GM19328 (cell line): ENCODE data around the gene PGLYRP2.
"Not testable (repeated sequence)": the region's sequence is repeated elsewhere in the genome, so short reads cannot be mapped to it uniquely, and the experiment has no call there.

Experiments
- ATAC-seq: cut with Tn5 transposase; IDR thresholded peaks from one replicate; pipeline ENCODE4 v1.9.1; 2021; ENCODE audit warnings: mild to moderate bottlenecking, moderate library complexity; ENCODE audit not compliant: unreplicated experiment

PGLYRP2 gene

DNA sequence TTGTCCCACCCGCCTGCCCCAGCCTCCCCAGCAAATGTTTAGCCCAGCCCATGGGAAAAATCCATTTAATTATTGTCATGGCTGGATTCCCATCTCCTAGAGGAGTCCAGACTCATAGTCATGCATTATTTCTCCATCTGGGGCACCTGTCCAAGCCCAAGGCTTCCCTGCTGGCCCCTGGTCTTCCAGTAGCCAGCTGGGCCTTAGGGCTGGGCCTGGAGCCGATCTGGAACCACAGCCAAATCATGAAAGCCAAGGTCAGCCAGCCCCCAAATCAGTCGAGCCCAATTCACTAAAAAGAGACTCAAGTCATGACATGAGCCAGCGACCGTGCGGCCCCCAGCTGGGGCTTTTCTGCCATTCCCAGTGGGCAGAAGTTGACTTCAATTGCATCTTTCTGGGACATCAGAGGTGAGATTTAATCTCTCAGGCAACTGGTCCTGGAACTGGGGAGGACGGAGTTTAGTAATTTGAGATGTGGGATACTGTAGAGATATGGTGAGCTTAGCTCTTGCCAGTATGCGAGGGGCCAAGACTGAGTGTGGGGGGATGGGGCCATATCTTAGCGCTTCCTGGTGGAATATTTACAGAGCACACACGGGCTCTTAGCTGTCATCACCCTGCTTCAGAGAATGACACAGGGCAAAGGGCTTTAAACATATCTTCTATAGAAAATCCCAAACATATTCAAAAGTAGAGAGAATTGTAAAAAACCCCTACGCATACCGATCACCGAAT lies 9.4 kb upstream of the PGLYRP2 start:
- ATAC-seq: no peak

DNA sequence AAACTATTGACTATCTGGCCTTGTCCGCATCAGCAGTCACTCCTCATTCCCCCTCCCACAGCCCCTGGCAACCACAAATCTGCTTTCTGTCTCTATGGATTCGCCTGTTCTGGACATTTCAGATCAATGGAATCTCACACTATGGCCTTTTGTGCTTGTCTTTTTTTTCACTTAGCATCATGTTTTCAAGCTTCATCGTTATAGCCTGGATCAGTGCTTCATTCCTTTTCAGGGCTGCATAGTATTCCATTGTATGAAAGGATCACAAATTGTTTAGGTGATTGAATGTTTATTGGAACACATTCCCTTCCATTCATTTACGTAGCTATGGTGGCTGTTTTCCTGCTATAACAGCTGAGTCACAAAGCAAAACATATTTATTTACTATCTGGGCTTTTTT lies 7.7 kb upstream of the PGLYRP2 start:
- no peak for ATAC-seq

DNA sequence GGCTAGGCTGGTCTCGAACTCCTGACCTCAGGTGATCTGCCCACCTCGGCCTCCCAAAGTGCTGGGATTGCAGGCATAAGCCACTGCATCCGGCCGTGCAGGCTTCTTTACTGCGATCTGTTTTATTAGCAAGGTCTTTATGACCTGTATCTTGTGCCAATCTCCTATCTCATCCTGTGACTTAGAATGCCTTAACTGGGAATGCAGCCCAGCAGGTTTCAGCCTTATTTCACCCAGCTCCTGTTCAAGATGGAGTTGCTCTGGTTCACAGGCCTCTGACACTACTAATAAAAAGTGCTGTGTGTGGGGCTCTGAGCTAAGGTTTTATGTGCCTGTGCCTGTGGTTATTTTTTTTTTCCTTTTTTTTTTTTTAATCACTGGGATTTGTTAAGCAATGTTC lies 6.5 kb upstream of the PGLYRP2 start:
- ATAC-seq: not testable (repeated sequence)

DNA sequence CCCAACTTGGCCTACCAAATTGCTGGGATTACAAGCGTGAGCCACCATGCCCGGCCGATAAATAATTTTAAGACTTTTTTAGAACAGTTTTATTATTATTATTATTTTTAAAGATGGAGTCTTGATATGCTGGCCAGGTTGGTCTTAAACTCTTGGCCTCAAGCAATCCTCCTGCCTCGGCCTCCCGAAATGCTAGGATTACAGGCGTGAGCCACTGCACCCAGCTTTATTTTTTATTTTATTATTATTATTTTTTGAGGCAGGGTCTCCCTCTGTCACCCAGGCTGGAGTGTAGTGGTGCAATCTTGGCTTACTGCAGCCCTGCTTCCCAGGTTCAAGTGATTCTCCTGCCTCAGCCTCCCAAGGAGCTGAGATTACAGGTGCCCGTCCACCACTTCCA lies 1.7 kb upstream of the PGLYRP2 start:
- not testable (repeated sequence) for ATAC-seq

DNA sequence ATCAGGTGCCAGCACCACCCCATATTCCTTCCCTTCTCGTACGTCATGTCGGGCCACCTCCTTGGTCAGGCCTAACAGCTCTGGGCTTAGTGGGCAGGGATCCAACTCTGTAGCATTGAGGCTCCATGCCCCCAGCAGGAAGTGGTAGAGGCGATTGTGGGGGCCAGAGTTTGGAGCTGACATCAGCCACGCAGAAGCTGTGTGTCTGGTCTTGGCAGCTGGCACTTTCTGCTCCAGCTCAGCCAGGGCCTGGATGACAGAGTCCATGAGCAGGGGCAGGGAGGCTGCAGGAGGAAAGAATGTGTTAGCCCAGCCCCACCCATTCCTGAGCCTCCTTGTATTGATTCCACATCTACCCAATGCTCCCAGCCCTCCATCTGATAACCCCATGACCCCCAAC lies 3.0 kb downstream of the PGLYRP2 start:
- no peak for ATAC-seq

DNA sequence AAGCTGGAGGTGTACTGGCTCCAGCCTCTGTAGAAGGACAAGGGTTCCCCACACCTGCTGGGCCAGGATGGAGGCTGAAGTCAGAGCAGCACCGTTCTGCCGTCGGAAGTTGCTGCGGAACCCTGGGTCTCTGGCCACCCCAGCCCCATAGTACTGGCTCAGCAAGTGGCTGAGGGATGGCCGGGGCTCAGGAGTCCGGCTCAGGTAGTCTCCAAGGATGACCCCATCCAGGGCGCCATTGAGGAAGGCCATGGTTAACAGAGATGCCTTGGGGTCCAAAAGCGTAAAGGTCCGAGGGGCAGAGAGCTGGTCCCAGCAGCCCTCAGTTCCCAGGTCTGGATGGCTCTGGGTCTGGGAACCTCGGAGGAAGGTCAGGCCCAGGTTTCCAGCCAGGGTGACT lies 3.7 kb downstream of the PGLYRP2 start:
- ATAC-seq: no peak

DNA sequence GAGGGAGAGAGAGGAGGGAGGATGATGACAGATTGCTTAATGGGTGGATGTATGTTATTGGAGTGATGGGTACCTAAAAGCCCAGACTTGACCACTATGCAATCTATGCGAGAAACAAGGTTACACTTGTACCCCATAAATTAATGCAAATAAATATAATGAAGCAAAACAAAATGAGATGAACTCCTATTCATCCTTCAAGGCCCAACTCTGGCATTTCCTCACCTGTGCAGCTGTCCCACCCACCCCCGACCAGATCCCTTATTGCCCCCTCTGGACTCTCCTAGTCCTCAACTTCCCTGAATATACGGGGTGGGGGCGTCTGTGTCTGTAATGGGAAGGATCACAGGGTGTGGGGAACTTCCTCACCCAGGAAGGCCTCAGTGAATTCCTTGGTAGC lies 4.1 kb downstream of the PGLYRP2 start:
- no peak for ATAC-seq

DNA sequence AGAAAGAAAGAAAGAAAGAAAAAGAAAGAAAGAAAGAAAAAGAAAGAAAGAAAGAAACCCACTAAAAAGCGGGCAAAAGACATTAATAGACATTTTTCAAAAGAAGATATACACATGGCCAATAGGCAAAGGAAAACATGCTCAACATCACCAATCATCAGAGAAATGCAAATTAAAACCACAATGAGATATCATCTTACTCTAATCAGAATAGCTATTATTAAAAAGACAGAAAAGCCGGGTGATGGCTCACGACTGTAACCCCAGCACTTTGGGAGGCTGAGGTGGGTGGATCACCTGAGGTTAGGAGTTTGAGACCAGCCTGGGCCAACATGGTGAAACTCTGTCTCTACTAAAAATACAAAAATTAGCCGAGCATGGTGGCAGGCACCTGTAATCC lies 5.5 kb downstream of the PGLYRP2 start:
- not testable (repeated sequence) for ATAC-seq

DNA sequence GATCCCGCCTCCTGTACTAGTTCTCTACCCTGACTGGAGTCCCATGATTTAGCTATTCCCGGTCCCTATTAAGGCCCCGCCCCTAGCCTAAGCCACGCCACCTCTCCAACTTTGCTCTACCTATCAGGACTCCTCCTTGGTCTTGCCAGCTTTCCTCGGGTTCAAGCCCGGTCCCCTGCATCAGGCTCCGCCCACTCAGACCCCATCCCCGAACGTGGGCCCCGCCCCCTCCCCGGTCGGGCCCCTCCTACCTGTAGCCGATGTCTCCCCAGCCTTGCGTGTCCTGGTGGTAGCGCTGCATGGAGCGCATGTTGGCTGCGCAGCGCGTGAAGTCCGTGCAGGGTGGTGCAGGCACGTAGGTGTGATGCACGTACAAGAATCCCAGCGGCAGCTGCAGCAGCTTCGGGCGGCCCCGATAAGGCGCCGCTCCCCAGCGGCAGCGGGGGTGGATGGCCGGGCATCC lies 7.6 kb downstream of the PGLYRP2 start:
- no peak for ATAC-seq

DNA sequence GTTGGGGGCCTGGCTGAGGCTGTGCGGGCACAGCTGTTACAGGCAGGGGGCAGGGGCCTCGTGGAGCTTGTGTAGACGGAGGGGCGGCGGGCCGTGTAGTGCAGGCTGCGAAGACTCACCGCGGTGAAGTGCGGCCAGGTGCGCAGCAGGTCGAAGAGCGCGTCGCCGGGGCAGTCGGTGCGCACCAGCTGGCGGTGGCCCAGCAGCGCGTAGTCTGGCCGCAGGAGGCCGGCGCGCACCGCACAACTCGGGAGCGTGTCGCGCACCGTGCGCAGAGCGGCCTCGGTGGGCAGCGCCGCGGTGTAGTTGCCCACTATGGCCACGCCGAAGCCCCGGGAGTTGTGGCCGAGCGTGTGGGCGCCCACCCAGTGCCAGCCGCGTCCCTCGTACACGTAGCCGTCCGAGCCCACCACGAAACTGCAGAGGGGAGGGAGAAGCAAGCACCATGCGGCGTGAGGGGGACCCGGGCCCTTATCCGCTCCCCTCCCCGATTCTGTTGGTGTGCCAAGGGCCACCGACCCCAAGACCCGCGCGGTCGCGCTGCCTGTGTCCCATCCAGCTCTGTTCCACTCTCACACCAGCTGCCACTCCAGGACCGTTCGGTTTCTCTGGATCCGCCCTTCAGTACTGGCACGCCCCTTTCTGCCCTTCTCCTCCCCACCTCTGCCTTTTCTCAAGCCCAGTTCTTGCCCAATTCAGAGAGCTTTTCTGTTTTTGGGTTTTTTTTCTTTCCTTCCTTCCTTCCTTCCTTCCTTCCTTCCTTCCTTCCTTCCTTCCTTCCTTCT lies 9.6 kb downstream of the PGLYRP2 start:
- ATAC-seq: no peak

DNA sequence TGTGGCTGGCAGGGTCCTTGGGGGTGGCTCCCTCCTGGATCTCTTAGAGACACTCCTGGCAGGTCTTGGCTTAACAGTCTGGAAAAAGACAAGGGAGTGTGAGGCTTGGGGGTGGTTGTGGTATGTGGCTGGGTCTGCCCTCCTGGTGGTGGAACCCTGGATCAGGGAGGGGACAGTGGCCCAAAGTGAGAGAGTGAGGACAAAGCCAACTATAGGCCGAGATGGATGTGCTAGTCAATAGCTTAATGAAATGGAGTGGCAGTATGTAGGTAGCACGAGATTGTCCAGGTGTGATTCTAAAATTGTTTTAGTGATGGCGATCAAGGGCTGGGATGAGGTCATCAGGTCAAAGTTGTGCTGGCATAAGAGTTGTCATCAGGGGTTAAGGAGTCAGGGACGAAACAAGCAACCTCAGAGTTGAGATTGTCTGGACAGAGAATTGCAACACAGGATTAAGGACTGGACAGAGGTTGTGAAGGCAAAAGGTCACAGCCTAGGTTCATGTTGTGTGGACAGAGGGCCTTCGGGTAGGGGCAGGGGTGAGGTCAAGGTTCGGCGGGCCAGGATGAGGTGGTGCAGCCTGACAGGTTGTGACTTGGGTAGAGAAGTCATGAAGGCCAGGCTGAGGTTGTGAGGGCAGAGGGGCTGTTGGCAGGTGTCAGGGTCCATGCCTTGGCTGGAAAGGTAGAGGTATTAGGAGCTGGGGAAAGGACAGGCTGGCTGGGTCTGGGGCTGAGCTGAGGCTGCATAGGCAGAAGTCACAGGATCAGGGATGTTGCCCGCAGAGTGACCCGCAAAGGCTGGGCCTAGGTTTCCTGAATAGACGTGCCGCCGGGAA lies 10.4 kb downstream of the PGLYRP2 start:
- no peak for ATAC-seq

DNA sequence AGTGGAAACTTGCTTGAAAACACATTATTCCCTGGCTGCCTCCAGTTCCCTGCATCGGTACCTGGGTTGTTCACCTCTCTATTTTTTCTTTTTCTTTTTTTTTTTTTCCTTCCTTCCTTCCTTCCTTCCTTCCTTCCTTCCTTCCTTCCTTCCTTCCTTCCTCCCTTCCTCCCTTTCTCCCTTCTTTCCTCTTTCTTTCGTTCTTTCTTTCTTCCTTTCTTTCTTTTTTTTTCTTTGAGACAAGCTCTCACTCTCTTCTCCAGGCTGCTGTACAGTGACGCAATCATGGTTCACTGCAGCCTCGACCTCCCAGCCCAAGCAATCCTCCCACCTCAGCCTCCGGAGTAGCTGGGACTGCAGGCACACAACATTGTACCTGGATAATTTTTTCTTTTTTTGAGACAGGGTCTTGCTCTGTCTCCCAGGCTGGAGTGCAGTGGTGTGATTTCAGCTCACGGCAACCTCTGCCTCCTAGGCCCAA lies 11.5 kb downstream of the PGLYRP2 start:
- ATAC-seq: no peak

DNA sequence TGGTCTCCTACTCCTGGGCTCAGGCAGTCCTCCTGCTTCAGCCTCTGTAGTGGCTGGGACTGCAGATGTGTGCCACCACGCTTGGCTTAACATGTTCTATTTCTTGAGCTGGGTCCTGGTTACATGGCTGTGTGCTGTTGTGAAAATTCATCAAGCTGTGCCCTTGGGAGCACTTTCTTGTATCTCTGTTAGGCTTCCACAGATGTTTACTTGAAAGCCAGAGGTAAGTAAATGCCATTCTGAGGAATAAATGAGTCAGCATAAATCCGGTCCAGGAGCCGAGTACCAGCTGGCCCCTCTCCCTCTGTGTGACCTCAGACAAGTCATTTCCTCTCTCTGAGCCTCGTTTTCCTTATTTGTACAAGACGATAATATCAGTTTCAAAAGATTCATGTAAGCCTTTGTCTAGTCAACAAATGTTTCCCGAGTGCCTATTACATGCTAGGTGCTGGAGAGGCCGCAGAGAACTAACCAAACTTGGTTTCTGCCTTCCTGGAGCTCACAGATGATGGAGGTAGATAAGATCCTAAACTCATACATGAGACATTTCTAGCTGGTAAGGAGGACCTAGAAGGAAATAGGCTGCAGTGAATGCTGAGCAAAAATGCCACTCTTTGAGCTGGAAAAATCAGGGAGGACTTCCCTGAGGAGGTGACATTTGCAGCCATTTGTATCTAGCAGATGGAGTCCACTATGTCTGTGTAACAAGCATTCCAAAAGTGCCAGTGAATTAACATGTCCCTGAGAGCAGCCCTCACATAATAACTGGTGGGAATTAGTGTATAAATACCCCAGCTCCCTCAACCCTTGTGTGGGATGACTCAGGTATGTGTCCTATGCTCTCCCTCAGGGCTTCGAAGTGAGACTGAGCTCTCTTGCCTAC lies 12.2 kb downstream of the PGLYRP2 start:
- no peak for ATAC-seq

DNA sequence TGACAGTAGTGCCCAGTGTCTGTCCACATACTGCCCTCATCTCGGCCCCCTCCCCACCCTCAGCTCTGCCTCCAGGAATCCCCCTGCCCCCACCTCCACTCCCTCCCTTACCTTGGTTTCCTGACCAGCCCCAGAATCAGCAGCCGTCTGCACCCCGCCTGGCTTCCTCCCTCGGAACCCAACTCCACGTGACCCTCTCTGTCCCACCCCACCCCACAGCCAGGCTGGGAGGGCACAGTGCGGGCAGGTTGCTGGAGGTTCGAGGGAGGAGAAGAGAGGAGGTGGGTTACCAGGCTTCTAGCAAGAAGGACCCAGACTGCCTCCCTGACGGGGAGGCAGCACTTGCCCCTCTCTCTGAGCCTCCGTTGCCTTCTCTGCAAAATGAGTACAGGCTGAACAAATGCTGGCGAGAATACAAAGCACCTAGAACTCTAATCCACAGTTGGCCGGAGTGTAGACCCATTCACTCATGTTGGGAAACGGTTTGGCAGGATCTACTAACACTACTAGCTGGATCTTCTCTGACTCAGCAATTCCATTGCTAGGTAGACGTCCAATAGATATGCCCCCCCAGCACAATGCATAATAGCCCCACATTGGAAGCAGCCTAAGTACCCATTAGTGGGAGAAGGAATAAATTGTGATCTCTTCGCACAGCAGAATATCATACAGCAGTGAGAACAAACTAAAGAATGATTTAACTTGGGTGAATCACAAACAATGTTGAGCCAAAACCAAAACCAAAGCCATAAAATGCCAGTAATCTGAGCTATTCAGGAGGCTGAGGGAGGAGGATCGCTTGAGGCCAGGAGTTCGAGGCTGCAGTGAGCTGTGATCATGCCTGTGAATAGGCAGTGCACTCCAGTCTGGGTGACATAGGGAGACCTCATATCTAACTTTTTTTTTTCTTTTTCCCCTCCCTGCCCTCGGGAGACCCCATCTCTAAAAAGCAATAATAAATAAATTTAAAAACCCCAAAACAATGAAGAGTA lies 14.6 kb downstream of the PGLYRP2 start, which contains the start of gene RASAL3:
RASAL3 (minus strand) TSS at position 151 of the 992 bp plus-strand sequence. CDS start 186 bp downstream, outside the sequence.
- no peak for ATAC-seq

DNA sequence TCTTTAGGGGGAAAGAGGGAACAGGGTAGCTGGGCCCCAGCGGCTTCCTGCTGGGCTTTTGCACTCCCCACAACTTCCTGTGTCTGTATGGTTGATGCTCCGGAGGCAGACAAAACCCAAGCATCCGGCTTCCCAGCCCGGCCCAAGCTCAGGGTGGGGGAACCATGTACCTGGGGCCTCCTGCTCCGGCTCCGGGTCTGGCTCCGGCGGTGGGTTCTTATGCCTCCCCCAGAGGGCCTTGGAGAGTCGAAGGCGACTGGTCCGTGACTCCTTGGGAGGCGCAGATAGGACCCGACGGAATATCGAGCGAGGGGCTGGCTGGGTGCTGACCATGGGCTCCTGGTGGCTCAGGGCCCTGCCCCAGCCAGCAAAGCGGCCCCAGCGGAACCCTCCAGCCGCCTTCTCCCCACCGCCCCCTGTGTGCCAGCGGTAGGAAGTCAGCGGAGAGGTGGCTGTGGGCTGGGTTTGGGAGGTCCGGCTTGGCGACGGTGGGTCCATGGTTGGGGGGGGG lies 15.4 kb downstream of the PGLYRP2 start:
- ATAC-seq: no peak

DNA sequence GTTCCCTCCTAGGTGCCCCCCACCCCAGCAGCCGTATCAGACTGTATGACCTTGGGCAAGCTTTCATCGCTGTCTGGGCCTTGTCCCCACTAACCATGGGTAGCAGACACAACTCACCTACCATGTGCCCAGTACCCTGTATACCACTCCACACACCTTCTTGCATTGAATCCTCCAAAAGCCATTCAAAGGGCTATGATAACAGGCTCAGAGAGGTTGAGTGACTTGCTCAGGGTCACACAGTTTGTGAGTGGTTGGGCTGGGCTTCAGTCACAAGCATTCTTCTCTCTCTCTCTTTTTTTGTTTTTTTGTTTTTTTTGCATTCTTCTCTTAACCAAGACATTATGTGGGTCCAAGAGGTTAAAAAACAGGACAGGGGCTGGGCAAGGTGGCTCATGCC lies 17.6 kb downstream of the PGLYRP2 start:
- no peak for ATAC-seq

DNA sequence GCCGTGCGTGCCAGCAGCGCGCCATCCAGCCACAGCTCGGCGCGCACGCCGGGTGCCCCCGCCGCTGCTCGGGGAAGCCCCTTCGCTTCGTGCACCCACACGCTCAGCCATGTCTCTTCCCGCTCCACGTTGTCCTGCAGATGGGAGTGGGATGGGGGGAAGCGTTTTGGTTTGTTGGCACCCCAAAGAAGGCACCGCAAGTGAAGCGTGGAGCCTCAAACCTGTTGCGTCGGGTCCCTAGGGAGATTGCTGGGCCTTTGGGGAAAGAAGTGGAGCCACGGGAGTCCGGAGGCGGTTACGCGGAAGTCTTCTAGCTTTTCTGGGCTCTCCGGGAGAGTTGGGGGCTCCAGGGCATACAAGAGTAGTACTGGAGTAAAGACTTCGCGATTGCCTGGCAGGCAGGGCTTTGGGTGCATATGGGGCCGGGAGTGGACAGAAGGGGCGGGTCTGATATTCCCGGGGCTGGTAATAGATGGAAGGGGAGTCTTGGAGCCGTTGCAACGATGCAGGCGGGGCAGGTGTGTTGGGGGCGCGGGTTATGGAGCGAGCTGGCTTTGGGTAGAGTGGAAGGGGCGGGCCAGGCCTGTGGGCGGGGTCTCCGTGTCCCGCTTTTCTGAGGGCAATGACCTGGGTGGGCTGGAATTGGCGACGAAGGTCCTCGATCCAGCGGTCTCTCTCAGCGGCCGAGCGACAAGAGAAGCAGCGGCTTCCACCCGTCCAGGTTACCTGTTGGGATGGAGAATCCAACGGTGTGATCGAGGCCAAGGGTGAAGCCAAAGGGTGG lies 21.4 kb downstream of the PGLYRP2 start:
- no peak for ATAC-seq
